Measurements from ENCODE around the gene SUSD6.

SUSD6 gene

DNA sequence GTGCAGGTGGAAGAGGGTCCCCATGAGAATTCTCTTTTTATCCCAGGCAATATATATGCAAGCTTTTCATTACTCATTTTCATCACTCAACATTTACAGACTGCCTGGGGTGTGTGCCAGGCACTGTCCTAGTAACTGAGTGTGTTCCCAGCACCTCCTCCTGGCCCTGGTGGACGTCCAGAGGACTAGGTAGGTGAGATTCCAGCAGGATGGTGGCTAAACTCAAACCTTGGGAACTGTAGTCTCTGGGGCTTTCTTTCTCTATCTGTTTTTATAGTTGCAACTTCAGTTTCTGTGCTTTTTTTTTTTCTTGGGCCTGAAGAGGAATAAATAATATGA, 63.8 kb downstream of the SUSD6 start:
- H3K4me1 ChIP-seq (ENCODE audit: control insufficient read depth, low read length): peaks cover 52% of the 10 kb centered on the region
- peaks cover 78% of the 10 kb centered on the region for H3K79me2 ChIP-seq (ENCODE audit: control insufficient read depth, low read length)
- H4K20me1 ChIP-seq (ENCODE audit: control insufficient read depth, insufficient read depth, low read depth, low read length): peaks cover 4% of the 10 kb centered on the region; the same call in 1 of the 2 replicates
- H3K9me3 ChIP-seq (ENCODE audit: control insufficient read depth, insufficient read depth, low read length): no peaks in the 10 kb centered on the region
- no peak overlapping the region for H3K4me2 ChIP-seq (ENCODE audit: low read length)
- no peaks in the 10 kb centered on the region for H3K9me2 ChIP-seq (replicated peaks; ENCODE audit: control insufficient read depth, low read length)
- no peaks in the 10 kb centered on the region; the same call in 1 of the 2 replicates for H3F3A ChIP-seq (ENCODE audit: control insufficient read depth, insufficient read depth)
- H3K27ac ChIP-seq (ENCODE audit: low read depth, low read length): no peak overlapping the region
- no peaks in the 10 kb centered on the region for H3K27me3 ChIP-seq (ENCODE audit: control insufficient read depth, low read length)
- no peak overlapping the region for H3K4me3 ChIP-seq (ENCODE audit: low read length)
- no peak for TF ChIP-seq EZH2phosphoT487 (IDR thresholded peaks at IDR 0.05; ENCODE audit: borderline replicate concordance, low read length)
- TF ChIP-seq, protein P1, sequence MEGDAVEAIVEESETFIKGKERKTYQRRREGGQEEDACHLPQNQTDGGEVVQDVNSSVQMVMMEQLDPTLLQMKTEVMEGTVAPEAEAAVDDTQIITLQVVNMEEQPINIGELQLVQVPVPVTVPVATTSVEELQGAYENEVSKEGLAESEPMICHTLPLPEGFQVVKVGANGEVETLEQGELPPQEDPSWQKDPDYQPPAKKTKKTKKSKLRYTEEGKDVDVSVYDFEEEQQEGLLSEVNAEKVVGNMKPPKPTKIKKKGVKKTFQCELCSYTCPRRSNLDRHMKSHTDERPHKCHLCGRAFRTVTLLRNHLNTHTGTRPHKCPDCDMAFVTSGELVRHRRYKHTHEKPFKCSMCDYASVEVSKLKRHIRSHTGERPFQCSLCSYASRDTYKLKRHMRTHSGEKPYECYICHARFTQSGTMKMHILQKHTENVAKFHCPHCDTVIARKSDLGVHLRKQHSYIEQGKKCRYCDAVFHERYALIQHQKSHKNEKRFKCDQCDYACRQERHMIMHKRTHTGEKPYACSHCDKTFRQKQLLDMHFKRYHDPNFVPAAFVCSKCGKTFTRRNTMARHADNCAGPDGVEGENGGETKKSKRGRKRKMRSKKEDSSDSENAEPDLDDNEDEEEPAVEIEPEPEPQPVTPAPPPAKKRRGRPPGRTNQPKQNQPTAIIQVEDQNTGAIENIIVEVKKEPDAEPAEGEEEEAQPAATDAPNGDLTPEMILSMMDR (IDR thresholded peaks at IDR 0.05; ENCODE audit: low read depth, low read length, poor library complexity, severe bottlenecking): no peak
- H3K36me3 ChIP-seq (ENCODE audit: control insufficient read depth, low read length): peaks cover 9% of the 10 kb centered on the region; the same call in 1 of the 2 replicates

DNA sequence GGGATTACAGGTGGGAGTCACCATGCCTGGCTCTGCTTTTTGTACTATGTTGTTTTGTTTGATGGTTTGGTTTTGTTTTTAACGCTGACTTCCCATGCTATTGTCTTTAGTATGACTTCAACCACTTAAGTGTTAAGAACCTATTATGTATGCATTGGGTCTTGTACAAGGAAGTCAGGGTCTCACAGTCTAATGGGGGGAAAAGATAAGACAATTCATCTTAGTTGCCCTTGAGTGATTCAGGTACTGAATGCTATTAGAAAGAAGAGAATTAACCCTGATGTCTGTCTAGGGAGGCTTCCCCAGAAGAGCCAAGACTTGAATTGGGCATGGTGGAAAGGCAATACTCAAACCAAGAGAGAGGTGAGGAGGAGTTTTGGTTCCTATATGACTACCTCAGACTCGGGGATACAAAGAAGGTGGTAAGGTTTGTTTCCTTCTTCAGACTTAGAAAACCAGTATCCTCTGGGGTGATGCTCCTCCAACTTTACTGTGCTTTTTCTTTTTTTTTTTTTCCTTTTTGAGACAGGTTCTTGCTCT, 64.6 kb downstream of the SUSD6 start:
- no peak overlapping the region for H3K4me3 ChIP-seq (ENCODE audit: low read length)
- no peaks in the 10 kb centered on the region for H3K27me3 ChIP-seq (ENCODE audit: control insufficient read depth, low read length)
- H3K9me3 ChIP-seq (ENCODE audit: control insufficient read depth, insufficient read depth, low read length): no peaks in the 10 kb centered on the region
- H3K9me2 ChIP-seq (replicated peaks; ENCODE audit: control insufficient read depth, low read length): no peaks in the 10 kb centered on the region
- no peak overlapping the region for H3K4me2 ChIP-seq (ENCODE audit: low read length)
- no peak for TF ChIP-seq EZH2phosphoT487 (IDR thresholded peaks at IDR 0.05; ENCODE audit: borderline replicate concordance, low read length)
- TF ChIP-seq, protein P1 (IDR thresholded peaks at IDR 0.05; ENCODE audit: low read depth, low read length, poor library complexity, severe bottlenecking): no peak
- no peak overlapping the region for H3K27ac ChIP-seq (ENCODE audit: low read depth, low read length)
- peaks cover 78% of the 10 kb centered on the region for H3K79me2 ChIP-seq (ENCODE audit: control insufficient read depth, low read length)
- peaks cover 45% of the 10 kb centered on the region for H3K4me1 ChIP-seq (ENCODE audit: control insufficient read depth, low read length)
- no peaks in the 10 kb centered on the region; the same call in 1 of the 2 replicates for H3F3A ChIP-seq (ENCODE audit: control insufficient read depth, insufficient read depth)
- H3K36me3 ChIP-seq (ENCODE audit: control insufficient read depth, low read length): peaks cover 4% of the 10 kb centered on the region; the same call in 1 of the 2 replicates
- H4K20me1 ChIP-seq (ENCODE audit: control insufficient read depth, insufficient read depth, low read depth, low read length): peaks cover 2% of the 10 kb centered on the region; the same call in 1 of the 2 replicates

DNA sequence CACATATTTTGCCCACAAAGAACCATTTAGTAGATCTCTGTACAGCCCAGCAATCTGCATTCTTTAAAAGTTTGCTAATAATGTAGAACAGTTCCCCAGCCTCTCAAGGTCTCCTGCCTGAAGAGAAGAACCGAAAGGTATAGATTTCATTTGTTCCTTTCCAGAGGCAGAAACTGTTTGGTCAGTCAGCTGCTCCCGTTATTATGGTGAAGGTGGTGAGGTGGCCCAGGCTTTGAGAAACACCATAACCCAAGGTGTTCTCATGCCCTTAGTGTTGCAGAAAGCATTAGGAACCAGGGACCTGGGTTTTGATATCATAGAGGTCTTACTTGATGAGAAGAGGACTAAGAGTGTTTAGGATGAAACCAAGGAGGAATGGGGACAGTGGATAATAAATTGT, 65.3 kb downstream of the SUSD6 start:
- Histone ChIP-seq H3F3A (ENCODE audit: control insufficient read depth, insufficient read depth) (no peaks in the 10 kb centered on the region; the same call in 1 of the 2 replicates), H3K79me2 (ENCODE audit: control insufficient read depth, low read length) (peaks cover 78% of the 10 kb centered on the region), H3K27me3 (ENCODE audit: control insufficient read depth, low read length) (no peaks in the 10 kb centered on the region), H4K20me1 (ENCODE audit: control insufficient read depth, insufficient read depth, low read depth, low read length) (no peaks in the 10 kb centered on the region), H3K9me2 (replicated peaks; ENCODE audit: control insufficient read depth, low read length) (no peaks in the 10 kb centered on the region), H3K9me3 (ENCODE audit: control insufficient read depth, insufficient read depth, low read length) (no peaks in the 10 kb centered on the region), H3K27ac (ENCODE audit: low read depth, low read length) (no peak overlapping the region), H3K36me3 (ENCODE audit: control insufficient read depth, low read length) (peaks cover 6% of the 10 kb centered on the region; the same call in 1 of the 2 replicates), H3K4me2 (ENCODE audit: low read length) (no peak overlapping the region), H3K4me3 (ENCODE audit: low read length) (no peak overlapping the region), H3K4me1 (ENCODE audit: control insufficient read depth, low read length) (peaks cover 44% of the 10 kb centered on the region)
- TF ChIP-seq, protein P1 (IDR thresholded peaks at IDR 0.05; ENCODE audit: low read depth, low read length, poor library complexity, severe bottlenecking): no peak
- no peak for TF ChIP-seq EZH2phosphoT487 (IDR thresholded peaks at IDR 0.05; ENCODE audit: borderline replicate concordance, low read length)

Measured in DOHH2 (cell line).